DMS153 treated with DMSO at 0.1 percent for 48 hours (cell line): Measurements from ENCODE around the gene FBLIM1.

ENCODE experiments used
- DNase-seq: peaks from one replicate; lab custom pipeline; 2025; ENCODE audit not compliant: unreplicated experiment; lab: John Stamatoyannopoulos, UW

The FBLIM1 gene

GRCh38 chr1:15764890-15765289, 6.3 kb downstream of the FBLIM1 start:
- DNase-seq: no peak

DNA sequence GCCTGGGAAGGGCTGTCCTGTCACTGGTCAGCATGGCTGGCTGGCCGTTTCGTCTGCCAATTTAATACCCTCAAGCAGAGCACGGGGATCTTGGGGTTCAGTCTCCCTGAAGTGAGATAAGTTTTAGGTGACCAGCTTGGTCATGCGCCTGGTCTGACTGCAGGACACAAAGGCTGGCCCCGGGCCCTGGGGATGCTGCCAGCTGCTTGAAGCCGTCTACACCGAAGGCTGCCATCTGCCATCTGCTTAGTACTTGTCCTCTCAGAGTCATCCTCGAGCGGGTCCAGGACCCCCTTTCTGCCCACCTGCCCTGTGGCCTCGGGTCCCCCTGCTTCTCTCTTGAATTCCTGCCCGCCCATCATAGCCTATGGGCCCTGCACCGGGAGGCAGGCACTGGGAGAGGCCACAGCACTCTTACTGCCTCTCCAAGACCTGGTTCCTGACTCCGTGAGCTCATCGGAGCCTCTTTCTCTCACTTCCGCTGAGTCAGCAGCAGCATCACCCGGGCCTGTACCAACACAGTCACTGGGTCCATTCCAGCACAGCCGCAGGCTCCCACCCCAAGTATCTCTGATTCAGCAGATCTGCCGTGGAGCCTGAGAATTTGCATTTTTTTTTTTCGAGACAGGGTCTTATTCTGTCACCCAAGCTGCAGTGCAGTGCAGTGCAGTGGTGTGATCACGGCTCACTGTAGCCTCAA, 7.0 kb downstream of the FBLIM1 start:
- no peak for DNase-seq

DNA sequence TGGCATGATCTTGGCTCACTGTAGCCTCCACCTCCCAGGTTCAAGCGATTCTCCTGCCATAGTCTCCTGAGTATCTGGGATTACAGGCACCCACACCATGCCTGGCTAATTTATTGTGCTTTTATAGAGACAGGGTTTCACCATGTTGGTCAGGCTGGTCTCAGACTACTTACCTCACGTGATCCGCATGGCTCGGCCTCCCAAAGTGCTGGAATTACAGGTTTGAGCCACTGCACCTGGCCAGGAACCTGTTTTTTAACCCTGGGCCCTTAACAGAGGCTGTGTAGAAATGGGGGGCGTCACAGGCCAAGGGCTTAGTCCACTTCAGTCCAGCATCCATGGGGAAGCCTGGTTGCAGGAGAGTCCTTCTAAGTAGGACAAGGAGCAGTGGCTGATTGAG, 9.3 kb downstream of the FBLIM1 start:
- DNase-seq: no peak

- DNase-seq: no peak
Observed at GRCh38 chr1:15768388-15768787, 9.8 kb downstream of the FBLIM1 start.

- no peak for DNase-seq
Observed at GRCh38 chr1:15770313-15770962, 11.8 kb downstream of the FBLIM1 start.

DNA sequence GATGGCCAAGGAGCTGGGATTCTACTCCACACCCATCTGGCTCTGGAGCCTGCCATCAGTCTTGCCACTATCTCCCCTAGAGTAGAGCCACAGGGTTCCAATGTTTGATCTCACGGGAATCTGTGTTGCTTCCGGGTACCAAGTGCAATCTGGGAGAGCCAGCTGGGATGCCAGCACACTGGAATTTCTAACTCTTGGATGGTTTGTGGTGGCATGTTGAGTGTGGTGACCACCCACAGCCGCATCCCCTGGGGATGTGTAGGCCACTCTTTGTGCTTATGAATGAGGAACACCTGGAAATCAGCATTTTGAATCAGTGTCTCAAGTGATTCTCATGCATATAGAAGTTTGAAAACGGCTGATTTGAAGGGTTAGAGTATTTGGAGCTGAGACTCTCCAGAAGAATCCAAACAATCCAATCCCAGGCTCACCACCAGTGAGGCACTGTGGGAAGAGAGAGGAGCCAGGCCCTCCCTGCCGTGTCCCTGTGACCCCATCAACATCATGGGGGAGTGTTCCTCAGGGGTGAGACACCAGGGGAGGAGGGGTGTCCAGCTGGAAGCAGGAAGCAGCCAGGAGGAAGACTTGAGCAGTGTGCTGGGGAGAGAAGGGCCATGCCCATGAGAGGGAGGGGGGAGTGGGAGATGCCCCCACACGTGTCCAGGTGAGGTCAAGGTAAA, 13.4 kb downstream of the FBLIM1 start:
- no peak for DNase-seq

DNA sequence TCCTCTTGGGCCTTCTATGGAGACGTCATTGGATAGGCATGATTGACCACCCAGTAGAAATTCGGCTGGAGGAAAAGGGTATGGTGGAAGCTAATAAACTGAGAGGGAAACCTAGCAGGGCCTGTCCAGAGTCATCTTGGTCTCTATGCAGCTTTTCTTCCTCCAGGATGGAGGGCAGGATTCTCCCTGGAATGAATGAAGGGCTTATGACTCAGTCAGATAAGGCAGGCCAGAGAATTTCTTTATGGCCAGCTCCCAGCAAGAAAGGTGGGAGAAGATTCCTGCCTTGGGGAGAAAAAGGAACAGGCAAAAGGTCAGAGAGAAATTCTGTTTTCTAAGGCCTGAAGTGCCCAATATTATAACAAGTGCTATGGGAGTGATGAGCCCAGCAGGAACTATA, 17.1 kb downstream of the FBLIM1 start:
- no peak for DNase-seq

DNA sequence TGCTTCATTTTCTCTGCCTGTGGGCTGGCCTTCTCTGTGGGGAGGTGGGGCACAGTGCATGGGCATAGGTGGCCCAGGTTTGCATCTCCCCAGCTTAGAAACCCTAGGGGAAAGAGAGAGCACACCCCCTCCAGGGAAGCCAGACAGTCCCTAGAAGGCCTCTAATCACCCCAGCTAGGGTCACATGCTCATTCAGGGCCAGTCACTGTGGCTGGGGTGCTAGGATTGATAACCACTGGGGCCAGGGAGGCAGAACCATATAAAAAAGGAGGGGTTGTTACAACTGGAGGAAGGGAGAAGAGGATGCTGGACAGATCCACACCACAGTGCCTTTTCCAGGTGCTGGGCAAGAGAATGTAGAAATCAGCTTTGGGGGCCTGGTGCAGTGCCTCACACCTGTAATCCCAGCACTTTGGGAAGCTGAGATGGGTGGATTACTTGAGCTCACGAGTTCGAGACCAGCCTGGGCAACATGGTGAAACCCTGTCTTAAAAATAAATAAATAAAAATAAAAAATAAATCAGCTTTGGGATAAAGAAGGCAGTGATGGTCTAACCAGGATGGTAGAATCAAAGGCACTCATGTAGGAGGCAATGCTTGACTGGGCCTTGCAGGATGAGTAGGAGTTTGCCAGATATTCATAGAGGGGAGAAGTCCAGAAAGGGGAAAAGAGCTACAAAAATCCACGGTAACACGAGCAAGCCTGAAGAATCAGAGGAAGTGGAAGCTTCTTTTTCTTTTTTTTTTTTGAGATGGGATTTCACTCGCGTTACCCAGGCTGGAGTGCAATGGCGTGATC, 19.5 kb downstream of the FBLIM1 start:
- no peak for DNase-seq

- DNase-seq: no peak
Observed at GRCh38 chr1:15785683-15786082, 27.1 kb downstream of the FBLIM1 start.

GRCh38 chr1:15786581-15786980, 28.0 kb downstream of the FBLIM1 start:
- DNase-seq: no peak

DNA sequence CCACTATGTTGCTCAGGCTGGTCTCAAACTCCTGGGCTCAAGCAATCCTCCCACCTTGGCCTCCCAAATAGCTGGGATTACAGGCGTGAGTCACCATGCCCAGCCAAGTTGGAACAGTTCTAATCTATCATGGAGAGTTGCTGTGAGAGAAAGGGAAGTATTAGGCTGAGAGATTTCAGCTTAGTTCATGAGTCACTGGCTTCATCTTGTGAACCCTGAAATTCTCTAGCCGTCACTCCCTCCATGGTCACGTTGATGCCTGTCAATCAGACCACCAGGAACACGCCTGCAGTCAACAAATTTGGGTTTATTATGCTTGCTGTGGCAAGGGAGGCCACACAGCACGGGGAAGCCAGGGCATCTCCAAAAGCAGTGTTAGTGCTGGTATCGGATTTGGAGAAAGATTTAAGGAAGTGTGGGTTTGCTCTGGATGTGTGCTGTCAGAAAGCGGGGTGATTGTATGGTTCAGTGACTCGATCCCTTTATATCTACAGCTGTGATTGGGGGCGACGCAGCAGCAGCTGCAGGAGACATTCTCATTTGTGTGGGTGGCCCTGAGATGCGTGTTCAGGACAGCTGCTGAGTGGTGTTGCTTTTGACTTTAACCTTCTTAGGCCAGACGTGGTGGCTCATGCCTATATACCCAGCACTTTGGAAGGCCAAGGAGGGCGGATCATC, 30.2 kb downstream of the FBLIM1 start:
- no peak for DNase-seq

GRCh38 chr1:15796086-15796462, 37.5 kb downstream of the FBLIM1 start:
- no peak for DNase-seq

- DNase-seq: no peak
Observed at GRCh38 chr1:15797614-15798390, 39.2 kb downstream of the FBLIM1 start.

DNA sequence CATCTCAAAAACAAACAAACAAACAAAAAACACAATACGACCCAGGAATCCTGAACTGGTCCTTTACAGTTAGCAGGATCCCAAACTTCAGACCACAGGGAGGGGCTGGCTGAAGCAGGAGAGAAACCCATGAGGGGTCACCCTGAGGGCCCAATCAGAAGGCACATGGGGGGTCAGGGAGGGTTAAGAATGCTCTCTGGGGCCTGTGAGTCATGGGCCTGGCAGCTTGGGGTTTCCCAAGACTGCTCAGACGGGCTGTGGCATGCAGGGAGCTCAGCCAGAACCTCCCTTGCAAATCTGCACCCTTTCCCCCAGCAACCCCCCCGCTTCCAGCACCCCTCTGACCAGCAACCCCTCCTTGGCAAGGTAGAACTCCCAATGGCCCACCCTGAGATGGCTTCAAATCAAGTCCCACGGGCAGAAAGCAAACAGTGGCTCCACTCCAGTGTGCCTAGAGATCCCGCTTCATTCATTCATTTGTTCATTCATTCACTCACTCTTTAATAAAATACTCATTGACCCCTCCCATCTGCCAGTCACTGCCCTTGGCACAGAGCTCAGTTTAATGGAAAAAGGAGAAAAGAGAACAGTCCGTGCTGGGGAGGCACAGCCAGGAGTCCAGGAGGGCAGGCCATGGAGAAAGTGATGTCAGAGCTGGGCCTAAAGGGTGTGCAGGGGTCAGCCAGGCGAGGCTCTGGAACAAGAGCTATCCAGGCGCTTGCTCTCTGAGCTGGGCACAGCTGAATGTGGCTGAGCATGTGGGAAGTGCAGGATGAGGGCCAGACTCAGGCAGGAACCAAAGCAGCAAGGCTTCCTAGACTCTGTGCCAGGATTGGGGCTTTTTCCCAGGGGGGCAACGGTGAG, 40.6 kb downstream of the FBLIM1 start:
- no peak for DNase-seq

DNA sequence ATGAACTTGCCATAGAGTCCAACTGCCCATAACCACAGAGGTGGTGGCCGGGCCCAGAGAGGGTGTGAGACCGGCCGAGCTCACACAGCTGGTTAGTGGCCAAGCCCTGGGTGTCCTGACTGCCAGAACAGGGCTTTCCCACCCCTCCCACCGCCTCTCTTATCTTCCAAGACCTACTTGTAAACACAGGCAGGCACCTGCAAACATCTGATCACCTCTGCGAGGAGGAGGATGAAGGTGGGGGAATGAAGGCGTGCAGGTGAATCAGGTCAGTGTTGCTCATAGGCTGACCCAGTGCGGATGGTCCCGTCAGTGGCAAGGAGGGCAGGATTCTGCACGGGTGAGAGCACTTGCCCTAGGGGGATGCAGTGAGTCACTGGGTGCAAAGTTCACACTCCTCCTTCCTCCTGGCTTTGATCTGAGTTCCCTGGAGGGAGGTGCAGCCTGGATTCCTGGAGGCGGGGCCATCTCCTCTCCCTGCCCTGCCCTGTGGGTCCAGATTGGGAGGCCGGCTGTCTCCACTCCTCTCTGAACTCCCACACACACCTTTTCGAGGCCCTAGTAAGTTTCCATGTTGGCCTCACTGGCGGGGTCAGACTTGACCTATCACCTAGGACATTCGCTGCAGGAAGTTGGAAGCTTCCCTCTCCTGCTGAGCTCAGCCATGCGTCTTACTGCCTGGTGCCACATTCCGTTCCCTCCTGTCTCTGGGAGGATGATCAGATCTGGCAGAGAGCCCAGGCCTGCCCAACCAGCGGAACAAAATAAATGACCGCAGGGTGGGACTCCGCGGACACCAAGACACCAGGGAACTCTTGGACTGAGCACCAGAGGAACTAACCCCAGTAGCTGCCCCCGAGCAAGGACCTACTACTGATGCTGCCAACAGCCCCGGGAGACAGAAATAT, 41.6 kb downstream of the FBLIM1 start:
- DNase-seq: peak; percentile 2

DNA sequence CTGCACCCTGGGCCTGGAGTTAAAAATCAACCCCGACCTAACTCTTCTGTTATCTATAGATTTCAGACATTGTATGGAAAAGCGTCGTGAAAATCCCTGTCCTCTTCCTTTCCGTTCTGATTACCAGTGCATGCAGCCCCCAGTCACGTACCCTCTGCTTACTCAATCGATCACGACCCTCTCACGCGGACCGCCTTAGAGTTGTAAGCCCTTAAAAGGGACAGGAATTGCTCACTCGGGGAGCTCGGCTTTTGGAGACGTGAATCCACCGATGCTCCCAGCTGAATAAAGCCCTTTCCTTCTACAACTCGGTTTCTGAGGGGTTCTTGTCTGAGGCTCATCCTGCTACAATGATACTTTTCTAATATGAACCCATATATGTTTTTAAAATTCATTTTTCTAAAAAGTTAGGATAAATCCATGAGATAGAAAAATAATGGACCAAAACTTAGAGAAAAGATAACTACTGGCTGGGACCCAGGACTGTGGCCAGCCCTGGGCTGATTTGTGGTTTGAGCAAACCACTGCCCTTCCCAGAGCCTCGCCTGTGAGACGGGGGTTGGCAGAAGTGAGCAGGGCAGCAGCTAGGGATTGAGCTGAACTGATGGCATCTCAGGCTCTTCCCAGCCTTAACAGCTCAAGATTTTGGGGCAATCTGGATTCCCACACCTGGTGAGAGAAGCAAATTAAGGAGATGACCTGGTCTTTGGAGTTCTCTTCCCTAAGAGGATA, 43.8 kb downstream of the FBLIM1 start:
- no peak for DNase-seq

DNA sequence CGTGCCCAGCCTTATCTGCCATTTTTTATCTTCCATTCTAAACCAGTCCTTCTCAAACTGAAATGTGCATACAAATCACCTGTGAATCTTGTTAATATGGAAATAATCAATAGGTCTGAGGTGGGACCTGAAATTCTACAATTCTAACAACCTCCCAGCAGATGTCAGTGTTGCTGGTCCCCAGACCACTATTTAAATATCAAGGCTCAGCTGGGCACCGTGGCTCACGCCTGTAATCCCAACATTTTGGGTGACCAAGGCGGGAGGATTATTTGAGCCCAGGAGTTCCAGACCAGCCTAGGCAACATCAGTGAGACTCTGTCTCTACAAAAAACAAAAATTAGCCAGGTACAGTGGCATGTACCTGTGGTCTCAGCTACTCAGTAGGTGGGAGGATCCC, 44.8 kb downstream of the FBLIM1 start:
- DNase-seq: peak; percentile 20

GRCh38 chr1:15804060-15804459, 45.5 kb downstream of the FBLIM1 start:
- DNase-seq: no peak
